Measurements from ENCODE around the gene PSMA5. TPM values are rescaled to one million over a fixed set of nuclear protein-coding genes. Genes with fewer than 3 reads are reported as not detected.
"Not testable (repeated sequence)": the region's sequence is repeated elsewhere in the genome, so short reads cannot be mapped to it uniquely, and the experiment has no call there.

The PSMA5 gene
- total RNA-seq, 1 donor from 2014 or later, result 45.3 TPM

GRCh38 chr1:109432336-109432735 is 6.1 kb upstream of the PSMA5 start:
- no peak for DNase-seq

- DNase-seq, result no peak
These were observed 871 bp upstream of the PSMA5 start for GRCh38 chr1:109427171-109427467.

- DNase-seq, result peak; percentile 64
These were observed 612 bp downstream of the PSMA5 start for GRCh38 chr1:109425391-109426280.

GRCh38 chr1:109423498-109423897 is 2.8 kb downstream of the PSMA5 start:
- DNase-seq, result no peak

GRCh38 chr1:109412551-109412950 is 13.7 kb downstream of the PSMA5 start:
- DNase-seq, result no peak

GRCh38 chr1:109404838-109405237 is 21.4 kb downstream of the PSMA5 start:
- no peak for DNase-seq

GRCh38 chr1:109402025-109402424 is 24.2 kb downstream of the PSMA5 start:
- DNase-seq, result no peak

- DNase-seq, result no peak
These were observed 26.1 kb downstream of the PSMA5 start for GRCh38 chr1:109400035-109400655.

- peak; percentile 83 for DNase-seq
These were observed 26.8 kb downstream of the PSMA5 start for GRCh38 chr1:109399326-109399957.

- DNase-seq, result peak; percentile 24
These were observed 27.7 kb downstream of the PSMA5 start for GRCh38 chr1:109398343-109399225.

- peak; percentile 91 for DNase-seq
These were observed 28.5 kb downstream of the PSMA5 start, which contains the start of gene SORT1 for GRCh38 chr1:109397581-109398342. Gene SORT1 (minus strand): TSS chr1:109397918. CDS start chr1:109397892, 26 bp downstream.

- DNase-seq, result peak; percentile 11
These were observed 29.2 kb downstream of the PSMA5 start for GRCh38 chr1:109396871-109397580.

GRCh38 chr1:109396513-109396839 is 29.8 kb downstream of the PSMA5 start:
- DNase-seq, result no peak

GRCh38 chr1:109395602-109396512 is 30.4 kb downstream of the PSMA5 start:
- DNase-seq, result no peak

- not testable (repeated sequence) for DNase-seq
These were observed 31.0 kb downstream of the PSMA5 start for GRCh38 chr1:109395282-109395599.

- no peak for DNase-seq
These were observed 31.5 kb downstream of the PSMA5 start for GRCh38 chr1:109394591-109395281.

GRCh38 chr1:109393617-109394233 is 32.5 kb downstream of the PSMA5 start:
- no peak for DNase-seq

- peak; percentile 45 for DNase-seq
These were observed 33.2 kb downstream of the PSMA5 start for GRCh38 chr1:109392788-109393616.
